Stimulated activated CD8-positive, alpha-beta memory T cell treated with anti-CD3 and anti-CD28 coated beads, Interleukin-12 subunit alpha, Interleukin-12 subunit beta, amount 100 ng/mL, for 24 hours (primary cell): ENCODE data around the gene GSPT1.
"Not testable (repeated sequence)": the region's sequence is repeated elsewhere in the genome, so short reads cannot be mapped to it uniquely, and the experiment has no call there.

Experiments used
- DNase-seq: peaks from one replicate; pipeline ENCODE4 v3.0.0-alpha.2; 2020; ENCODE audit errors: extremely low read depth

GSPT1 gene

DNA sequence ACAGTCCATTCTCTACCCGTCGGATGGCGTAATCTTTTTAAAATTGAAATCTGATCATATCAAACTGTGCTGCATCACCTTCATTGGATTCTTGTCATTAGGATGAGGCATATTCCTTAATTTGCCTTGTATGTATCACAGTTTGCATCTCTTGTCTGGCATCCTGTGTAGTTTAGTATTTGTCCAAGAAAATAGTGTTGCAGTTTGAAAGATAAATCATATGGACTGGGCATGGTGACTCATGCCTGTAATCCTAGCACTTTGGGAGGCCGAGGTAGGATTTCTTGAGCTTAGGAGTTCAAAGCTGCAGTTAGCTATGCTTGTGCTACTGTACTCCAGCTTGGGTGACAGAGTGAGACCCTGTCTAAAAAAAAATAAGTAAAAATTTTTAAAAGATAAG is 58.6 kb downstream of the GSPT1 start:
- no peak for DNase-seq

DNA sequence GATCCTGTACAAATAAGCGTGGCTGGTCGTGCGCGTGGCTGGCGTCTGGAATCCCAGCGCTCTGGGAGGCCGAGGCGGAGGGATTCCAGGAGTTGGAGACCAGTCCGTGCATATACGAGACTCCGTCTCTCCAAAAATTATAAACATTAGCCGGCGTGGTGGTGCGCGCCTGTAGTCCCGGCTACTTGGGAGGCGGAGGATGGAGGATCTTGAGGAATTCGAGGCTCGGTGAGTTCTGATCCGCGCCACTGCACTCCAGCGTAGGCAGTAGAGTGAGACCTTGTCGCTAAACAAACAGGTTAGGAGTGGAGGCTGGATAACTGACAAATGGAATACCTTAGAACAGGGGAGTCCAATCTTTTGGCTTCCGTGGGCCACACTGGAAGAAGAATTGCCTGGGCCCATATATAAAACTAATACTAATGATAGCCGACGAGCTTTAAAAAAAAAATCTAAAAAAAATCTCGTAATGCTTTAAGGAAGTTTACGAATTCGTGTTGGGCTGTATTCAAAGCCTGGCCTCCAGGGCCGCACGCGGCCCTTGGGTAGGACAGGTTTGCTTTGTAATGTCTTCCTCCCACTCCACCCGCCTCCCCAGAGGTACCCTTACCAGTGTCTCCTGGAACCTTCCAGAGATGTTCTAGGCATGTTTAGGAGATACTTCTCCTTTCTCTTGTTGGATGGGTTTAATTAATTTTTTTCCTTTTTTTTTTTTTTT is 63.5 kb downstream of the GSPT1 start:
- DNase-seq = no peak

DNA sequence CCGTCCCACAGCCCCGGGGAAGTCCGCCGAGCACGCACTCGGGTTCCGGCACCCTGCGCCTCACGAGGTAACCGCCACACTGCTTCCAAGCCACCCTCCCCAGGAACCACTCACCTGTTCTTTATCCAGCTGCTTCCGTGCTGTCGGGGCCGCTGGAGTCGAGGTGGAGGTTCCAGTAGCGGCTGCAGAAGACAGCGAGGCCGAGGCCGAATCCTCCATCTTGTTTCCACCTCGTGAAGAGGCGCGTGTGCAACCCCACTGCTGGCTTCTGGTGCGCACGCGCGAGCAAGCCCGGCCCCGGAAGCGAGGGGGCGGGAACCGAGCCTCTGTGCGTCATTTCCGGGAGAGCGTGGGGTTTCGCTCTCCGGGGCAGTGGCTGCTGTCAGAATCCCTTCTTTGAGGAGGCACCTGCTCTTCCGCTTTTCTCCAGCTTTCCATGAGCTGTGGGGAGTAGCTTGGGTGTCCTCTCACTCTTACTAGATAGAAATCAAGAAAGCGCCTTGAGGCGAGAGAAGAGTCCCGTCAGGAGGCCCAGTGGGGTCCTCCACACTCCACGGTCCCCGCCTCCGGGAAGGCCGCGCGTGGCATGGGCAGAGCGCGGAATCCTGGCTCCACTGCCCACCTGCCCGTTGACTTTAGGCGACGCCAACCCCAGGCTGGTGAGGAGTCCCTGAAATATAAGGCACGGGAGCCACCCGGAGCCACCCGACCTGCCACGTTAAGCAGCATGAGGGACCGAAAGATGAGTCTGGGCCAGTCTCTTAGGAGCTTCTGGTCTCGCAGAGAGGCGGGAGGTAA is 64.3 kb downstream of the GSPT1 start, which contains the start of gene RSL1D1:
TSS of gene RSL1D1 (minus strand) at position 249 of the 798 bp plus-strand sequence. CDS start at position 219, 30 bp downstream.
- peak; percentile 69 for DNase-seq

DNA sequence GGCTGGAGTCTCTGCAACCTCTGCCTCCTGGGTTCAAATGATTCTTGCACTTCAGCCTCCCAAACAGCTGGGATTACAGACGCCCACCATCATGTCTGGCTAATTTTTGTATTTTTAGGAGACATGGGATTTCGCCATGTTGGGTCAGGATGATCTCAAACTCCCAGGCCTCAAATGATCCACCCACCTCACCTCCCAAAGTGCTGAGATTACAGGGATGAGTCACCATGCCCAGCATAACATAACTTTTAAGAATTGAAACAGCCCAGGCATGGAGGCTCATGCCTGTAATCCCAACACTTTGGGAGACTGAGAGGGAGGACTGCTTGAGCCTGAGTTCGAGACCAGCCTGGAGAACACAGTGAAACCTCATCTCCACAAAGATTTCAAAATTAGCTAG is 66.9 kb downstream of the GSPT1 start:
- no peak for DNase-seq

DNA sequence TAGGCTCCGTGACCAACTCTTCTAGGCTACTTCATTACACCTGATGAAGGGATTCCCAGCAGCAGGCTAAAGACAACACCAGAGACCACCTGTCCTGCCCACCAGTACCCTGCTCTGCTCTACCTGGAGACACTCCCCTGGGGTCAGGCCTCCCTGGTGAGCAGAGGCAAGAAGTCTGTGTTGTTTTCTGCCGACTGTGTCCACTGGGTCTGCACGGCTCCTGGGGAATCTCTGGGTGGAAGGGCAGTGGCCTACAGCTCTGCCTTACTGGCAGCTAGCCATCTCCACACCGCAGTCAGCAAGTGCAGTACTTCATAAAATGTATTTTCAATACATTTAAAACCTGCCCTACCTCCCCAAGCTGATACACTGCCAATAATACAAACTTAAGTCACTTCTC is 71.3 kb downstream of the GSPT1 start:
- no peak for DNase-seq

DNA sequence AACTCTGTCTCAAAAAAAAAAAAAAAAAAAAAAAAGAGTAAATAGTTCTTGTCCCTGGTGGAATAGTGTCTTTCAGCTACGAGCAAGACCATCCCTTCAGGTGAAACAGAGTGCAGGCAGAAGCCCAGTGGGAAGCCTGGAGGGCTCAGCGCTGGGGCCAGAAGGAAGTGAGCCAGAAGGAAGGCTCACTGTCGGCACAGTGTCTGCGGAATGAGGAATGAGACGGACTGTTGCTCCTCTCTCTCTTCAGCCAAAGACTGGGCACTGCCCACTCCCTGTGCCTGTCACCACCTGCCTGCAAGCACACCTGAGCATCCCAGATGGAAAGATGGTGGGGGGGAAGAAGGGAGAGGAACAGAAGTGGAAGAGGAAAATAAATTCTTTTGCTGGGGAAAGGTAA is 71.9 kb downstream of the GSPT1 start:
- DNase-seq = no peak

DNA sequence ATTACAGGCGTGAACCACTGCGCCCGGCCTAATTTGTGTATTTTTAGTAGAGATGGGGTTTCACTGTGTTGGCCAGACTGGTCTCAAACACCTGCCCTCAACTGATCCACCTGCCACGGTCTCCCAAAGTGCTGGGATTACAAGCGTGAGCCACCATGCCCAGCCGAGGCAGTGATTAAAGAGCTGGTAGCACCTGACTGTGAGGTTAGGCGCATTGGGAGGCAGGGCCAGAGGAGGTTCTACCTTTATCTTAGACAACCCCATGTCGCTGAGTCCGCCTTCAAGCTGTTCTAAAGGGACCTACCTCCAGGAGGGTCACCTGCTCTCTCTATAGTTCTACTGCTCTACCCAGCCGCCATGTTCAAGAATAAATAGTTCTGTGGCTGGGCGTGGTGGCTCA is 72.5 kb downstream of the GSPT1 start:
- no peak for DNase-seq

DNA sequence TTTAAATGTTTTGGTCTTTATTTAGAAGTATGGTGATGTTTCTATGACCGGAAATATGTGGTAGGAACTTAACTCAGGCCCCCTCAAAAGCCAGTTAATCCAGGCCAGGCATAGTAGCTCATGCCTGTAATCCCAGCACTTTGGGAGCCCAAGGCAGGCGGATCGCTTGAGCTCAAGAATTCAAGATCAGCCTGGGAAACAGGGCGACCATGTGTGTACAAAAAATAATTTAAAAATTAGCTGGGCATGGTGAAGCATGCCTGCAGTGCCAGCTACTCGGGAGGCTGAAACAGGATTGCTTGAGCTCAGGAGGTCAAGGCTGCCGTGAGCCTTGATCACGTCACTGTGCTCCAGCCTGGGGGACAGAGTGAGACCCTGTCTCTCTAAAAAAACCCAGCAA is 74.7 kb downstream of the GSPT1 start:
- no peak for DNase-seq

DNA sequence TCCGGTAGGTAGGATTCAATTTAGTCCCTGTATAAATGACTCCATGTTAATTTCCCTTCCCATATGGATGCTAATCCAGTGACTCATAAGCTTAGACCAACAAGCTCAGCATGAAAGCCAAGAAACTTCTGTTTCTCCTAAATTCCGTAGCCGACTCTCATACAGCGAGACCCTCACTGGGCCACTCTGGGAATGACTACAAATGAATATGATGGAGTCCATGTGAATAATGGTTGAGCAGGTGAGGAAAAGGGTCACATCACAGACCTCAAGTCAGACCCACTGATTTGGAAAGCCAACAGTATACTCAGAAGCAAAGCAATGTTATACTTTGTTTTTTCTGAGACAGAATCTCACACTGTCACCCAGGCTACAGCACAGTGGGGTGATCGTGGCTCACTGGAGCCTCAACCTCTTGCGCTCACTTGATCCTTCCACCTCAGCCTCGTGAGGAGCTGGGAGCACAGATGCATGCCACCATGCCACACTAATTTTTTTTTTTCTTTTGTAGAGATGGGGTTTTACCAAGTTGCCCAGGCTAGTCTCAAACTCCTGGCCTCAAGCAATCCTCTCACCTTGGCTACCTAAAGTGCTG is 79.0 kb downstream of the GSPT1 start:
- DNase-seq = no peak

DNA sequence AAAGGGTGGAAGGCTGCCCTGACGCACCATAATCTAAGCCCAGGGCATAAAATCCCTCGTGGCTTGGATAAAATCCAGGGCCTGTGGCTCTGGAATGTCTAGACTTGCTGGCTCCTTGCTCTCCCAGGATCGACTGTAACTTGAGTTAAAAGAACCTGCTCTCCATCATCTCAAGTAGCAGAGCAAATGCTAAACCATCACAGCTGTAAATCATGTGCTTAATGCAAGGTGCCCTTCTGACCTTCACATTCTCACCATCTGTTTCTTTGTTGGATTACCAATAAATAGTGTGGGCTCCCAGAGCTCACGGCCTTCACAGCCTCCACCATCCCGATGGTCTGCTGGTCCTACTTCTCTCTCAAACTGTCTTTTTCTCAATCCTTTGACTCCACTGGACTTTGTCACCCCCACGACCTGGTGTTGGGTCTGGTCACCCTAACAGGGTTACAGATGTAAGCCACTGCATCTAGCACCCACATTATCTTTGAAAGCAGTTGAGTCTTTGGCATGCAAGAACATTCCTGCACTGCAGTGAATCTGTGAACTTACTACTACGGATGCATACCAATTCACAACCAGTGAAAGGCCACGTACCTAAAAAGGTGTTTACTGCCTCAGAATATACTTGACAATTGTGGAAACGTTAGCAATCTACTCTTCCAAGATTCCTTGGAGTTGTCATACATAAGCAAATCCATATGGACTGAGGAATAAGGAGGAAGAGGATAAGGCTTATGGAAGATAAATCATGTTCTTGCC is 79.7 kb downstream of the GSPT1 start:
- no peak for DNase-seq

DNA sequence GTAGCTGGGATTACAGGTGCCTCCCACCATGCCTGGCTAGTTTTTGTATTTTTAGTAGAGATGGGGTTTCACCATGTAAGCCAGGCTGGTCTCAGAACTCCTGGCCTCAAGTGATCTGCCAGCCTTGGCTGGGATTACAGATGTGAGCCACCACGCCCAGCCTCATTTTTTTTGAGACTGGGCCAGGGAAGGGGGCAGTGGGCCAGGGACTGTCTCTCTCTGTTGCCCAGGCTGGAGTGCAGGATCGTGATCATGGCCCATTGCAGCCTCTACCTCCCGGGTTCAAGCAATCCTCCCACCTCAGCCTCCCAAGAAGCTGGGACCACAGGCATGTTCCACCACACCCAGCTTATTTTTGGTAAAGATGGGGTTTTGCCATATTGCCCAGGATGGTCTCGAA is 80.4 kb downstream of the GSPT1 start:
- DNase-seq = no peak

DNA sequence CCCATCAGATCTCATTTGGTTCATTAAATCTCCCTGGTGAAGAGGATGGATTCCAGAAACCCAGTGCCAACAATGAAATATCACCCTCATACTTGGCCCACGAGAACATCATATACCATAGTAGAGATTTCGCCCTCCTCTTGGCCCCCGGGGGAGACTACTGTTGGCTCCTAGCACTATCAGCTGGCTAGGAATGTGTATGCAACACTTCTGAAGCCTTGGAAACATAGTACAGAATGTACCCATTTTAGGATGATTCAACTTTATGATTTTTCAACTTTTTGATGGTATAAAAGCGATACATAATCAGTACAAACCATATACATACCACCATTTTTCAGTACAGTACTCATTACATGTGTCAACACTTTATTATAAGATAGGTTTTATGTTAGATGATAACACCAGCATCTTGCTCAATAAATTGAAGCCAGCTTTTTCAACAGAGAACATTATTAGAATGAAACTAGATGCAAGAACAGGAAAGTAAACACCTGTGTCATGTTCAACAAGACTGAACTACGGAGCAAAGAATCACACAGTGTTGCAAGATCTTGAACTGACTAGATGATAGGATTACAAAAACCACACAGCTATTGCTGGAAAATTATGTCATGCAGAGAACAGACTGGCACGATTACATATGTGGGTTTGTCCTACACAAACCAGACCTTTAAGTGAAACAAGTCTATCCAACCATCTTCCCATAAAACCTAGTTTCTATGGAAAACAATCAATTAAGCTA is 81.6 kb downstream of the GSPT1 start:
- DNase-seq = no peak

DNA sequence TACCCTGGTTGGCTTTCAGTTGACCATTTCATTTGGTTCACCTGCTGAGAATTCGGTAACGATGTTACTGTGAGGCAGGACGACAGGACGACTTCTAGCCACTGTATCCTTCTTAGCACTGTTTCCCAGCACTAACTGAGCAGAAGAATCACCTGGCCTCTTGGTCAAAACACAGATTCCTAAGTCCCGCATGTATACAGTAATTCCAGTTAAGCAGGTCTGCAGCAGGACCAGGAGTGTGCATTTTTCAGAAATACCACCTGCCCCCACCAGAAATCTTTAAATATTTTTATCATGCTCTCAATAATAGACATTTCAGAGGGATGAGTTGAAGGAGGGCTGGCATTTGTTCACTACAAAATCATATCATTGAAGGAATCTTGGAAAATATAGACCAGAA is 87.1 kb downstream of the GSPT1 start:
- no peak for DNase-seq

DNA sequence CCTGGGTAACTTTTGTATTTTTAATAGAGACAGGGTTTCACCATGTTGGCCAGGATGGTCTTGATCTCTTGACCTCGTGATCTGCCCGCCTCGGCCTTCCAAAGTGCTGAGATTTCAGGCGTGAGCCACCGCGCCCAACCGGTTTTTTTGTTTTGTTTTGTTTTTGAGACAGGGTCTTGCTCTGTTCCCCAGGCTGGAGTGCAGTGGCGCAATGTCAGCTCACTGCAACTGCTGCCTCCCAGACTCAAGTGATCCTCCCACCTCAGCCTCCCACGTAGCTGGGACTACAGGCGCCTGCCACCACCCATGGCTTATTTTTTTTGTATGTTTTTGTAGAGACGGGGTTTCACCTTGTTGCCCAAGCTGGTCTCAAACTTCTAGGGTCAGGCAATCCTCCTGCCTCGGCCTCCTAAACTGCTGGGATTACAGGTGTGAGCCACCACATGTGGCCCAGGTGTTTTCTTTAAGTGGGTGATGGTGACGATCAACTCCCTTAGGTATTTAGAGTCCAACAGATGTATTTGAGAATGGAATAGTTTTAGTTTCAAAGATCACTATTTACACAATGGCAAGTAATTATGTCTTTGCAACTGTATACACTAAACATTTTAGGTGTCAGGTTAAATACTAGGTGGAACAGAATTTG is 90.1 kb downstream of the GSPT1 start:
- DNase-seq = not testable (repeated sequence)

DNA sequence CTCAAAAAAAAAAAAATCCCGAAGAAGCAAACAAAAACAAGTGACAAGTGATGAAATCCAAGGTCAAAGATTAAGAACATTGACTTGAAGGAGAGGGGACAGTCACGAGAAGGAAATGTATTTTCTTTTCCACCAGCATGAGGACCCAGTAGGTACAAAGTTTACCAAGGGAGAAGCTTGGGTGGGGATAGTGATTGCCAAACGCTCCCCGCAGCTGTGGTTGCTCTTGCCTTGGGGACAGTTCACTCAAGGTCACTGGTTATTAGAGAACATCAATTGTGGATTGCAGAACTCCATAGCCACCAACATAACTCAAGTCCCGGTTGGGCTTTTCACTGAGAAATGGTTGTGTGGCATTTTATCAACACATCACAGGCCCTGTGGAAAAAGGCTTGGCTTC is 91.4 kb downstream of the GSPT1 start:
- DNase-seq = no peak

DNA sequence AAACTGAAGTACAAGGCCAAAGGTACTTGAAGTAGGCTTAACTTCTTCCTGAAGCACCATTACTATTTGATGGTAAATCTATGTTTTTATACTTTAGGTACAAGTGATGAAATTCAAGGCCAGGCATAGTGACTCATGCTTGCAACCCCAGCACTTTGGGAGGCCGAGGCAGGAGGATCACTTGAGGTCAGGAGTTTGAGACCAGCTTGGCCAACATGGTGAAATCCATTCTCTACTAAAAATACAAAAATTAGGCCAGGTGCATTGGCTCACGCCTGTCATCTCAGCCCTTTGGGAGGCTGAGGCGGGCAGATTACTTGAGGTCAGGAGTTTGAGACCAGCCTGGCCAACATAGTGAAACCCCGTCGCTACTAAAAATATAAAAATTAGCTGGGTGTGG is 92.1 kb downstream of the GSPT1 start:
- DNase-seq = not testable (repeated sequence)

DNA sequence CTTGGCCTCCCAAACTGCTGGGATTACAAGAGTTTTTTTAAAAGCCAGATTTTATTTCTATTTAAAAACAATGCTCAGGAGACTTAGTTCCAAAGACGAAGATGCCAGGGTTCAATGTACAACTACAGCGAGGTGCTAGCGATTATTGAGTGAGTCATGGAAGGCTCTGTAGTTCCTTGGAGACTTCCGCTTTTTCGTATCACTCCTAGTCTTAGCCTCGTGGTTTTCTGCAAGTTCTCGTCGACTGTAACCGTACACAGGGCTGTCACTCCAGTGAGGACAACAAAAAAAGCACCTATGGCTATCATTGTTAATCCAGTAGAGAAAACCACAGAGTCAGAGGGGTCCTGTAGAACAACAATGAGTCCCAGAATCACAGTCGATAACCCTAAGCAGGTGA is 96.0 kb downstream of the GSPT1 start:
- DNase-seq = no peak

DNA sequence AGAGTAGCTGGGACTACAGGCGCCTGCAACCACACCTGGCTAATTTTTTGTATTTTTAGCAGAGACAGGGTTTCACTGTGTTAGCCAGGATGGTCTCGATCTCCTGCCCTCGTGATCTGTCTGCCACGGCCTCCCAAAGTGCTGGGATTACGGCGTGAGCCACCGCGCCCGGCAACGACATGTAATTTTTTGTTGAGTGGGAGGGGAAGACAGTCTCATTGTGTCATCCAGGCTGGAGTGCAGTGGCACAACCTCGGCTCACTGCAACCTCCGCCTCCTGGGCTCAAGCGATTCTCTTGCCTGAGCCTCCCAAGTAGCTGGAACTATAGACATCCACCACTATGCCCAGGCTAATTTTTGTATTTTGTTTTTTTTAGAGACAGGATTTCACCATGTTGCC is 96.8 kb downstream of the GSPT1 start:
- not testable (repeated sequence) for DNase-seq
